IPS DF 4.7 (cell line): ENCODE measurements around the gene SLC30A3.

ENCODE experiments used
- DNase-seq: peaks from one replicate; pipeline ENCODE4 v3.0.0-alpha.2; 2013; ENCODE audit warnings: low spot score; ENCODE audit errors: extremely low read depth

SLC30A3 gene

DNA sequence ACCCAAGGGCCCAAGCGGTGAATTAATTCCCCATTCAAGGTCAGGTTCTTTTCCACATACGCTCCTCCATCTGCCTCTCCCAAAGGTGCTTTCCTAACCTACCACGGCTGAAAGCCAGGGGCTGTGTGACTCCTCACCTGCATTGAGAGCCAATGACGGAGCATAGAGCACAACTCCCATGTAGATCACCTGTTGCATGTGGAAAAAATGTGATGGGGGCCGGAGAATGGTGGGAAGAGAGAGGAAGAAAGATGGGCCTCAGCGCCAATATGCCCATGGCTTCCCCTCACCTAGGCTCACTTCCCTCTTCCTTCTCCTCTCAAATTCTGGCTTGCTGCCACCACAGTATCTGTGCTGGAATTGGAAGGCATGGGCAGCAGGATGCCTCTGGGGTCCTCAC, 56.5 kb downstream of the SLC30A3 start:
- DNase-seq, result no peak

- no peak for DNase-seq
Measured at GRCh38 chr2:27205206-27205605, 57.6 kb downstream of the SLC30A3 start.

DNA sequence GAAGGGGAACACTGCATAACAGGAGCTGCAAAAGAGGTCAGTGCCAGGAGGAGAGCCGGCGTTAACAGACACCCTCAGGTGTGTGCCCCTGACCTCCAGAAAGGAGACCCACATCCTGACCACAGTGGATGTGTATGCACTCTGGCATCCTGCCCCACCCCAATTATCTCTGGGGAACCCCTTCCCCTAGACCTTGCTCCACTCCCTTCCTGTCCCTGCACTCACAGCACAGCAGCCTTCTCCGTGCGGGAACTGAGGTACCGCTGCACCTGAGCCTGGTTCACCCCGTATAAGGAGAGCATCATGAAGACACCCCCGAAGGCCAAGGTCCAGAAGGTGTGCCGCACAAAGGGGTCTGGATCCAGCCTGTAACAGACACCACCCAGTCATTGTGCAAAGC, 58.3 kb downstream of the SLC30A3 start:
- no peak for DNase-seq

DNA sequence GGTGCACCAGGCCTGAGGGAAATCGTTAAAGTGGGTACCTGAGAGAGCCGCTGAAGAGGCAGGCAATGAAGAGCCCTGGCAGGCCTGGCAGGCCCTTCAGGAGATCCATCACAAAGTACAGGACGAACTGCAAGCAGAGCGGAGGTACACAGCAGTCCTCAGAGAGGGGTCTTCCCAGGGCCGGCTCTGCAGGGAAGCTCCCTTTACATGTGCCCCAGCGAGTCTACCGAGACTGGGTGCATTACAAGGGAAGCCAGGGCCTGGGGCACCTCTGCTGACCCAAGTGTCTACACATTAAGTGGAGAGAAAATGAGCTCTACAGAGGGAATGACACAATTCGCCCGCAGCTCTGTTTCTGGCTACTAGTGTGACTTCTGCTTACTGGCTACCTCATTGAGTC, 59.1 kb downstream of the SLC30A3 start:
- no peak for DNase-seq
